Adrenal gland (tissue), 12 donors: Measurements from ENCODE around the gene SV2C. TPM values are rescaled to one million over a fixed set of nuclear protein-coding genes. Genes with fewer than 3 reads are reported as not detected.

Source experiments
- DNase-seq, 7 donors: peaks; one replicate each; pipeline ENCODE4 v3.0.0-alpha.2; 2019 to 2020
- H3K27ac ChIP-seq, 5 donors: fragments of 200-600 bp; sonication (generic) in 4 of 5; 1 replicate in 3 of 5; 2 replicates in 2 of 5; pipeline versions ENCODE4 v1.5.1 to v1.8.0; 2016 to 2020; ENCODE audit warnings: mild to moderate bottlenecking in 1 of 5
- H3K27me3 ChIP-seq: fragments of 200-600 bp; 2 replicates; pipeline ENCODE4 v1.8.0; 2021
- H3K36me3 ChIP-seq, 2 donors: fragments of 200-600 bp; replicated peaks in 1 of 2; 1 replicate in 1 of 2; 2 replicates in 1 of 2; pipeline versions ENCODE4 v1.5.1 to v1.8.0; 2018 to 2022
- H3K4me1 ChIP-seq, 2 donors: fragments of 200-600 bp; replicated peaks in 1 of 2; 1 replicate in 1 of 2; 2 replicates in 1 of 2; pipeline versions ENCODE4 v1.5.1 to v1.8.0; 2018 to 2021
- H3K4me3 ChIP-seq, 4 donors: fragments of 200-600 bp; sonication (generic) in 3 of 4; one replicate each; pipeline ENCODE4 v1.5.1; 2016 to 2018
- H3K9me3 ChIP-seq, 3 donors: fragments of 200-600 bp; sonication (generic) in 1 of 3; replicated peaks in 1 of 3; 1 replicate in 2 of 3; 2 replicates in 1 of 3; pipeline versions ENCODE4 v1.5.1 to v1.8.0; 2016 to 2021
- POLR2A ChIP-seq, 2 donors: fragments of 450-650 bp; IDR thresholded peaks; one replicate each; pipeline ENCODE4 v1.6.1; 2017; ENCODE audit warnings: antibody characterized with exemption in 2 of 2, mild to moderate bottlenecking in 2 of 2, moderate library complexity in 1 of 2
- WGBS, 4 donors: extraction: QIAGEN DNeasy Blood & Tissue Kit in 2 of 4; methylation state at CpG; one replicate each; pipeline versions ENCODE4 v1.1.5 to v1.1.7; 2013 to 2017; 5-methylcytosine and 5-hydroxymethylcytosine counted together
- intact Hi-C, 2 donors: fragments of 100-400 bp; cut with DNase I; formaldehyde crosslinking; loops; one replicate each; pipeline versions ENCODE4 v1.14.1 to v1.15.0; 2022 to 2023
- polyA plus RNA-seq, 3 donors: library from polyadenylated mRNA; stranded (reverse); fragments of 200-250 nt in 2 of 3; fragments of 350-450 nt in 1 of 3; fragmentation: Illumina TruSeq in 1 of 3; extraction: RNeasy Lipid Tissue Mini Kit (QIAGEN cat#74804) in 1 of 3; gene quantifications; one replicate each; pipeline ENCODE4 v1.2.3, GENCODE V29; 2013 to 2014
- total RNA-seq, 9 donors: library from RNA; depleted of rRNA in 4 of 9; stranded (reverse); fragments of >200 nt in 4 of 9; fragments of 120-200 nt in 1 of 9; fragmentation: NEBNext Ultra II Directional in 1 of 9; extraction: Animal tissue kit (Norgen Biotek cat#: 25700) in 1 of 9; gene quantifications; one replicate each; pipeline versions ENCODE4 v1.1.0 to v1.2.4, GENCODE V29; 2013 to 2023
- TF ChIP-seq, protein P1 (sequence below), 6 experiments: fragments of 450-650 bp in 4 of 6; fragments of 200-600 bp in 2 of 6; sonication (generic) in 1 of 6; IDR thresholded peaks; 1 replicate in 5 of 6; 2 replicates in 1 of 6; pipeline versions ENCODE4 v1.5.1 to v1.8.0; 2016 to 2021; ENCODE audit warnings: antibody characterized with exemption in 6 of 6, mild to moderate bottlenecking in 2 of 6, moderate library complexity in 1 of 6
- donor health status: healthy with polysubstance abuse.
- donor health status: Bipolar disorder and iron deficiency.
- donor health status: DM: yes; HTN: yes; CAD: no.
- donor health status: DM: no; HTN: no; CAD: no.
- donor health status: DM: no; HTN: no; CAD: no.
- donor health status: DM: yes; HTN: yes; CAD: no.

The SV2C gene
- total and polyA plus RNA-seq, 12 donors: under 0.01 to 0.96 (median 0.19) TPM; not detected in 1

DNA sequence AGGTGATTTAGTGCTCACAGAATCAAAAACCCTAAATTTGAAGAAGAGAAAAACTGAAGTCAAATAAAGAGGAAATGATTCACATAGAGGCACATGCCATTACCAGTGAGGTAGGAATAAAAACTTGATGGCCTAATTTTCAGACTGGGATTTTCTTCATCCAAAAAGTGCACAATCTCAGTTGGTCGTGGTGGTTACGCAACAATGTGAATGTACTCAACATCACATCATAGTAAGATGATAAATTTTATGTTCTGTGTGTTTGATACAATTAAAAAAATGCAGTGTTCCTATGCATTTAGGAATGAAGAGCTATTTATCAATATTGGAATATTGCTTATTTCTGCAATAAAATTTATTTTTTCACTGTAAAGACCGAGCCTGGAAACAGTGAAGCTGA lies 60.7 kb downstream of the SV2C start:
- Histone ChIP-seq H3K36me3 (no peaks in the 10 kb centered on the region), H3K27me3 (no peaks in the 10 kb centered on the region), H3K4me3 (no peak overlapping the region), H3K27ac (no peak overlapping the region), H3K9me3 (no peaks in the 10 kb centered on the region), H3K4me1 (peaks cover 0 to 8% of the 10 kb centered on the region in 2 donors)
- WGBS, 4 donors: 60 to 81% (median 74%) methylated on average over 3 of the region's 3 CpGs
- intact Hi-C loops: no loop called here
- no peak for TF ChIP-seq POLR2A (IDR thresholded peaks at IDR 0.05)
- TF ChIP-seq, protein P1, sequence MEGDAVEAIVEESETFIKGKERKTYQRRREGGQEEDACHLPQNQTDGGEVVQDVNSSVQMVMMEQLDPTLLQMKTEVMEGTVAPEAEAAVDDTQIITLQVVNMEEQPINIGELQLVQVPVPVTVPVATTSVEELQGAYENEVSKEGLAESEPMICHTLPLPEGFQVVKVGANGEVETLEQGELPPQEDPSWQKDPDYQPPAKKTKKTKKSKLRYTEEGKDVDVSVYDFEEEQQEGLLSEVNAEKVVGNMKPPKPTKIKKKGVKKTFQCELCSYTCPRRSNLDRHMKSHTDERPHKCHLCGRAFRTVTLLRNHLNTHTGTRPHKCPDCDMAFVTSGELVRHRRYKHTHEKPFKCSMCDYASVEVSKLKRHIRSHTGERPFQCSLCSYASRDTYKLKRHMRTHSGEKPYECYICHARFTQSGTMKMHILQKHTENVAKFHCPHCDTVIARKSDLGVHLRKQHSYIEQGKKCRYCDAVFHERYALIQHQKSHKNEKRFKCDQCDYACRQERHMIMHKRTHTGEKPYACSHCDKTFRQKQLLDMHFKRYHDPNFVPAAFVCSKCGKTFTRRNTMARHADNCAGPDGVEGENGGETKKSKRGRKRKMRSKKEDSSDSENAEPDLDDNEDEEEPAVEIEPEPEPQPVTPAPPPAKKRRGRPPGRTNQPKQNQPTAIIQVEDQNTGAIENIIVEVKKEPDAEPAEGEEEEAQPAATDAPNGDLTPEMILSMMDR (IDR thresholded peaks at IDR 0.05): no peak
- no peak for DNase-seq

DNA sequence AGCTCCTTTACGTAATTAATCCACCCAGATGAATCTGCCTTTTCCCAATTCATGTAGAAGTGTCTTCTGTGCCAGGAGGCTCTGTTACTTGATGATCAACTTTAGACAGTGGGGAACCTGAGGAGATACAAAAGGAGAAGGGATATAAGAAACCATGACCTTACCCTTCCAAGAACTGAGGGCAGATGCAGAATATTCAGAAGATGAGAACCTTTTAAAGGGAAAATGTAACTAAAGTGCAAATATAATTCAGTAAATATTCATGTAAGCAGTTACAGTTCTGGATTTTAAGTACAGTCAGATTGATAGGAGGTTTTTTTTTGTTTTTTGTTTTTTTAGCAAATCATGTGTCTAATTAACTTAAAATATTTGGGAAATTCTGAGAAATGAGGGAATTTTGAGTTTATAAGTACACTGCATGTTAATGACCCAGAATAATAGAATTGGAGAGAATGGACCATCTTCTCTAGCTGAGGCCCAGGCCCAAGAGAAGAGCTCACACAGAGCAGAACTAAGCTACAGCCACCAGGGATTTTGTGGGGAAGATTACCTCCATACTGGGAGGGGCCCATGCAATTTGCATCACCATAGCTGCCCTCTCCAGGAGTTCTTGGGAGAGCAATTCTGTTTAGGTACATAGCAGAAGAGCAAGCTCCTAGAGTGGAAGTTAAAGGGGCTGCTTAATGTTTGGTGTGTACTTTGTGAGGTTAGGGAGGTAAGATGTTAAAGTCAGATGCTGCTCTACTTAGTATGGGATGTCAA lies 61.5 kb downstream of the SV2C start:
- Histone ChIP-seq H3K27me3 (no peaks in the 10 kb centered on the region), H3K9me3 (no peaks in the 10 kb centered on the region), H3K4me3 (no peak overlapping the region), H3K4me1 (peaks cover 0 to 8% of the 10 kb centered on the region in 2 donors), H3K27ac (no peak overlapping the region), H3K36me3 (no peaks in the 10 kb centered on the region)
- intact Hi-C loops: no loop called here
- TF ChIP-seq POLR2A (IDR thresholded peaks at IDR 0.05): no peak
- TF ChIP-seq, protein P1 (IDR thresholded peaks at IDR 0.05): no peak
- DNase-seq: no peak
- WGBS, 4 donors: 91 to 100% (median 95%) methylated on average over 1 of the region's 1 CpG

DNA sequence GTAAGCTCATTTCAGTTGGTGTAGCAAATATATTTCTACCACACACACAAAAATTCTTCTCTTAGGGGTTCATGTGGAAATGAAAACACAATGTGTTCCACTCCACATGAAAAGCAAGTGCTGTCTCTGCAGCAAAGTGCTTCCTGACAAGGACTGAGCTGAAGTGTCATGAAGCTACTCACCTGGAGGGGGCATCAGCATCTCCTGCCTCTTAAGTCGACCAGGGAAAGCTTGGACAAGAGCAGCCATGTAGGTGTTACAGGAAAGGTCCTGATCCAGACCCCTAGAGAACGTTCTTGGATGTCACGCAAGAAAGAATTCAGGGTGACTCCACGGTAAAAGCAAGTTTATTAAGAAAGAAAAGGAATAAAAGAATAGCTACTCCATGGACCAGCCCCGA lies 62.8 kb downstream of the SV2C start:
- Histone ChIP-seq H3K27me3 (no peaks in the 10 kb centered on the region), H3K4me3 (no peak overlapping the region), H3K9me3 (no peaks in the 10 kb centered on the region), H3K36me3 (no peaks in the 10 kb centered on the region), H3K4me1 (peaks cover 0 to 8% of the 10 kb centered on the region in 2 donors), H3K27ac (no peak overlapping the region)
- no peak for DNase-seq
- intact Hi-C loops: no loop called here
- WGBS, 4 donors: 79 to 82% (median 81%) methylated on average over 5 of the region's 5 CpGs
- TF ChIP-seq, protein P1 (IDR thresholded peaks at IDR 0.05): no peak

DNA sequence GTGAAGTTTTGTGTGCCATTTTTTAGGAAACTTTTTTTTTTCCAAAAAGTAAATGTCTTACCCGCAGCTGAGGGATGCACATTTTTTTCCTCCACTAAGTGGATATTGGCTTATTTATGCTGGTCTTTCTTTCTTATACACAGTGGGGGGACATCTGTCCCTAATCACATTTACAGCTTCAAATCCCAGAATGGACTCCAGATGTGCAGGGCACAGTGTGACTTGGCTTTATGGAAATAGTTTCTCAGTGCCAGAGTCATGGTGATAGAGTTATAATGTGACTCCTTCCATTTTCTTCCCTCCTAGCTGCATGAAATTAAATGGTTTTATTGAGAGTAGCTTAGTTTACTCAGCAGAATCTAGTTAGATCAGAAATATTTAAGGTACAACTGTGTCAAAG lies 66.5 kb downstream of the SV2C start:
- H3K4me3 ChIP-seq: no peak overlapping the region
- peaks cover 0 to 8% of the 10 kb centered on the region in 2 donors for H3K4me1 ChIP-seq
- H3K27me3 ChIP-seq: no peaks in the 10 kb centered on the region
- H3K36me3 ChIP-seq: no peaks in the 10 kb centered on the region
- no peaks in the 10 kb centered on the region for H3K9me3 ChIP-seq
- no peak for TF ChIP-seq POLR2A (IDR thresholded peaks at IDR 0.05)
- TF ChIP-seq, protein P1 (IDR thresholded peaks at IDR 0.05): no peak
- DNase-seq: no peak
- intact Hi-C loops: no loop called here
- H3K27ac ChIP-seq: no peak overlapping the region
- WGBS, 4 donors: 0 to 89% (median 50%) methylated on average over 1 of the region's 1 CpG
